Prostate gland (tissue), 2 donors: Measurements from ENCODE around the gene FBXO9.

Source experiments
- CTCF ChIP-seq, 4 experiments: fragments of 200-600 bp in 2 of 4; fragments of 450-650 bp in 2 of 4; sonication (generic) in 2 of 4; IDR thresholded peaks; 1 replicate in 3 of 4; 2 replicates in 1 of 4; pipeline ENCODE4 v1.5.1; 2016 to 2019; ENCODE audit warnings: antibody characterized with exemption in 4 of 4, mild to moderate bottlenecking in 2 of 4, moderate library complexity in 2 of 4
- POLR2A ChIP-seq: fragments of 450-650 bp; IDR thresholded peaks from one replicate; pipeline ENCODE4 v1.6.1; 2016; ENCODE audit warnings: antibody characterized with exemption, mild to moderate bottlenecking

GRCh38 chr6:53029761-53030160 lies 35.4 kb upstream of the FBXO9 start:
- TF ChIP-seq CTCF (IDR thresholded peaks at IDR 0.05): no peak
- no peak for TF ChIP-seq POLR2A
